Measurements from ENCODE around the gene HDAC4.

GRCh38 chr2:239107936-239108335 is 292.9 kb downstream of the HDAC4 start:
- TF ChIP-seq GATA2 (IDR thresholded peaks at IDR 0.05; ENCODE audit: low read depth, low read length) (no peak), GATA3 (IDR thresholded peaks at IDR 0.05; ENCODE audit: low read depth, low read length) (no peak)

Measured in SH-SY5Y (cell line).